K562 (cell line): ENCODE data around the gene MYO3B. TPM values are rescaled to one million over a fixed set of nuclear protein-coding genes. Genes with fewer than 3 reads are reported as not detected.

Experiments
- ATAC-seq: fragments of 200-7000 bp; cut with Tn5 transposase; 3 replicates; pipeline ENCODE4 v1.9.1; 2020; ENCODE audit warnings: moderate library complexity
- BruUV-seq: library from RNA; stranded (reverse); fragments of 400-500 nt; replicated peaks from 2 replicates; lab custom pipeline; 2021; lab: Mats Ljungman, UMichigan
- CTCF ChIA-PET: fragments of 300-600 bp; formaldehyde crosslinking; extraction: SDS; loops from one replicate; lab custom pipeline; 2021; ENCODE audit warnings: low intra/inter-chr PET ratio; lab: Yijun Ruan, JAX
- POLR2A ChIA-PET: fragments of 300-600, 350-650 bp; sonication (Branson Sonifier 250); formaldehyde crosslinking; extraction: SDS; loops from one replicate; lab custom pipeline; 2021; ENCODE audit warnings: antibody characterized with exemption, inconsistent platforms; lab: Yijun Ruan, JAX
- DNase-seq, 4 experiments: peaks; one replicate each; pipeline versions ENCODE4 v3.0.0 to v3.0.0-alpha.2; 2011 to 2018; ENCODE audit warnings: low spot score in 3 of 4, mixed read lengths in 3 of 4; ENCODE audit errors: extremely low read depth in 1 of 4
- FAIRE-seq: peaks from 2 replicates; lab custom pipeline; 2011; peaks lifted over from hg19 to GRCh38; lab: Jason Lieb, UNC
- H2AFZ ChIP-seq: 2 replicates; pipeline ENCODE4 v1.6.0; 2011; ENCODE audit warnings: low read depth, low read length, control low read depth, inconsistent platforms
- H3K27ac ChIP-seq: fragments of 200-600 bp; 3 replicates; pipeline ENCODE4 v1.8.0; 2011; ENCODE audit warnings: low read depth, mild to moderate bottlenecking, control low read depth, inconsistent platforms, low read length, moderate library complexity, mixed read lengths; ENCODE audit errors: extremely low read depth
- H3K27me3 ChIP-seq, 2 experiments: fragments of 300-600 bp in 1 of 2; 2 replicates in 1 of 2; 3 replicates in 1 of 2; pipeline versions ENCODE4 v1.6.0 to v1.8.0; 2011; ENCODE audit warnings: inconsistent platforms in 2 of 2, low read length in 2 of 2, mild to moderate bottlenecking in 1 of 2, mixed read lengths in 1 of 2, moderate library complexity in 1 of 2; ENCODE audit not compliant: control insufficient read depth in 2 of 2, insufficient read depth in 2 of 2
- H3K36me3 ChIP-seq: fragments of 300-600 bp; 3 replicates; pipeline ENCODE4 v1.8.0; 2011; ENCODE audit warnings: mild to moderate bottlenecking, low read length, inconsistent platforms; ENCODE audit not compliant: control insufficient read depth, insufficient read depth
- H3K4me1 ChIP-seq, 2 experiments: fragments of 200-600 bp in 1 of 2; replicated peaks in 1 of 2; 2 replicates in 1 of 2; 3 replicates in 1 of 2; pipeline versions ENCODE4 v1.5.1 to v1.8.0; 2011; ENCODE audit warnings: inconsistent platforms in 2 of 2, low read length in 2 of 2, mild to moderate bottlenecking in 1 of 2, mixed read lengths in 1 of 2, moderate library complexity in 1 of 2; ENCODE audit not compliant: control insufficient read depth in 2 of 2, insufficient read depth in 2 of 2
- H3K4me2 ChIP-seq: 2 replicates; pipeline ENCODE4 v1.6.1; 2011; ENCODE audit warnings: low read length, control low read depth, inconsistent platforms, mixed read lengths; ENCODE audit not compliant: insufficient read depth
- H3K4me3 ChIP-seq: fragments of 200-600 bp; sonication (generic), shearing (Covaris generic); 2 replicates; pipeline ENCODE4 v1.5.1; 2016; ENCODE audit warnings: control low read depth, inconsistent platforms
- H3K79me2 ChIP-seq: fragments of 200-600 bp; 3 replicates; pipeline ENCODE4 v1.8.0; 2011; ENCODE audit warnings: low read length, inconsistent platforms; ENCODE audit not compliant: control insufficient read depth, insufficient read depth
- H3K9ac ChIP-seq, 2 experiments: 2 replicates each; pipeline versions ENCODE4 v1.6.0 to v1.6.1; 2011; ENCODE audit warnings: low read depth in 2 of 2, low read length in 2 of 2, control low read depth in 1 of 2, inconsistent platforms in 1 of 2, mild to moderate bottlenecking in 1 of 2, mixed read lengths in 1 of 2; ENCODE audit not compliant: insufficient read depth in 1 of 2
- H3K9me1 ChIP-seq: one replicate; pipeline ENCODE4 v1.6.0; 2011; ENCODE audit warnings: inconsistent platforms, mild to moderate bottlenecking, low read length, moderate library complexity; ENCODE audit not compliant: control insufficient read depth, insufficient read depth
- H3K9me3 ChIP-seq: replicated peaks from 2 replicates; pipeline ENCODE4 v1.5.1; 2011; ENCODE audit warnings: low read depth, low read length, inconsistent platforms; ENCODE audit not compliant: control insufficient read depth, insufficient read depth
- H4K20me1 ChIP-seq: replicated peaks from 2 replicates; pipeline ENCODE4 v1.6.1; 2011; ENCODE audit warnings: low read length, inconsistent platforms, mixed read lengths; ENCODE audit not compliant: control insufficient read depth, insufficient read depth
- ATF3 ChIP-seq, 2 experiments: fragments of 450-650 bp in 1 of 2; sonication (generic) in 1 of 2; formaldehyde crosslinking in 1 of 2; IDR thresholded peaks in 1 of 2; conservative IDR thresholded peaks in 1 of 2; 2 replicates each; pipeline versions ENCODE4 v1.6.1 to v1.8.1; 2016 to 2023; ENCODE audit warnings: mild to moderate bottlenecking in 2 of 2, moderate library complexity in 2 of 2, inconsistent platforms in 1 of 2, missing genetic modification reagents in 1 of 2
- CBX3 ChIP-seq, 2 experiments: IDR thresholded peaks; 1 replicate in 1 of 2; 2 replicates in 1 of 2; pipeline ENCODE4 v1.6.1; 2012; ENCODE audit warnings: inconsistent platforms in 2 of 2, low read length in 2 of 2, borderline replicate concordance in 1 of 2, control low read depth in 1 of 2
- CEBPB ChIP-seq: fragments of 450-650 bp; IDR thresholded peaks from 2 replicates; pipeline ENCODE4 v1.6.1; 2016; ENCODE audit warnings: missing genetic modification characterization, missing compliant biosample characterization
- CEBPG ChIP-seq, 3 experiments: fragments of 200-800 bp in 1 of 3; sonication (Bioruptor generic) in 1 of 3; sonication (generic) in 1 of 3; formaldehyde crosslinking in 1 of 3; IDR thresholded peaks in 2 of 3; conservative IDR thresholded peaks in 1 of 3; 2 replicates each; pipeline versions ENCODE4 v1.6.1 to v1.8.0; 2016 to 2022; ENCODE audit warnings: missing compliant biosample characterization in 2 of 3, missing genetic modification characterization in 2 of 3, mild to moderate bottlenecking in 1 of 3, missing genetic modification reagents in 1 of 3
- FOXA1 ChIP-seq: fragments of 450-650 bp; IDR thresholded peaks from 2 replicates; pipeline ENCODE4 v1.6.1; 2016; ENCODE audit warnings: mild to moderate bottlenecking, borderline replicate concordance
- HDAC6 ChIP-seq: IDR thresholded peaks from 2 replicates; pipeline ENCODE4 v1.6.1; 2012; ENCODE audit warnings: low read depth, mild to moderate bottlenecking, control low read depth, inconsistent platforms, low read length, moderate library complexity
- HDGF ChIP-seq: fragments of 450-650 bp; IDR thresholded peaks from 2 replicates; pipeline ENCODE4 v1.6.1; 2016
- IRF9 ChIP-seq: fragments of 450-650 bp; IDR thresholded peaks from 2 replicates; pipeline ENCODE4 v1.6.1; 2016; ENCODE audit warnings: missing biosample characterization, missing genetic modification characterization
- JUN ChIP-seq, 2 experiments: sonication (generic) in 1 of 2; formaldehyde crosslinking in 1 of 2; IDR thresholded peaks; 2 replicates each; pipeline versions ENCODE4 v1.6.1 to v1.8.0; 2012 to 2022; ENCODE audit warnings: borderline replicate concordance in 2 of 2, mild to moderate bottlenecking in 2 of 2, improper control_type of control experiment in 1 of 2, low read depth in 1 of 2, low read length in 1 of 2, missing genetic modification reagents in 1 of 2
- KHSRP ChIP-seq: fragments of 450-650 bp; IDR thresholded peaks from 2 replicates; pipeline ENCODE4 v1.6.1; 2017
- MECOM ChIP-seq: fragments of 250-450 bp; sonication (Bioruptor Pico); IDR thresholded peaks from 2 replicates; pipeline ENCODE4 v1.8.0; 2022; ENCODE audit warnings: inconsistent platforms
- NCOA1 ChIP-seq: fragments of 450-650 bp; IDR thresholded peaks from 2 replicates; pipeline ENCODE4 v1.6.1; 2016; ENCODE audit warnings: low read depth
- PCBP1 ChIP-seq: fragments of 200-400 bp; formaldehyde crosslinking; IDR thresholded peaks from 2 replicates; pipeline ENCODE4 v1.6.1; 2018; ENCODE audit warnings: mild to moderate bottlenecking, low read depth, low read length; ENCODE audit not compliant: poor library complexity, severe bottlenecking
- PTTG1 ChIP-seq: fragments of 450-650 bp; IDR thresholded peaks from 2 replicates; pipeline ENCODE4 v1.6.1; 2016; ENCODE audit warnings: low read depth, mild to moderate bottlenecking, missing genetic modification characterization, missing compliant biosample characterization
- RFX5 ChIP-seq: IDR thresholded peaks from 2 replicates; pipeline ENCODE4 v1.6.1; 2011; ENCODE audit warnings: low read depth, mild to moderate bottlenecking, improper control_type of control experiment, low read length
- SRSF7 ChIP-seq: fragments of 200-400 bp; formaldehyde crosslinking; optimal IDR thresholded peaks from 2 replicates; pipeline ENCODE3; 2017; ENCODE audit warnings: mild to moderate bottlenecking, low read depth, low read length
- SUPT5H ChIP-seq: fragments of 450-650 bp; IDR thresholded peaks from 2 replicates; pipeline ENCODE4 v1.6.1; 2016
- TRIM24 ChIP-seq, 2 experiments: fragments of 450-650 bp; IDR thresholded peaks; 2 replicates each; pipeline ENCODE4 v1.6.1; 2016
- ZC3H8 ChIP-seq: fragments of 450-650 bp; IDR thresholded peaks from 2 replicates; pipeline ENCODE4 v1.6.1; 2017
- ZNF431 ChIP-seq: sonication (generic); formaldehyde crosslinking; IDR thresholded peaks from 2 replicates; pipeline ENCODE4 v1.8.0; 2022; ENCODE audit warnings: mild to moderate bottlenecking, missing genetic modification reagents
- ZNF717 ChIP-seq: fragments of 250-450 bp; sonication (Bioruptor Pico); IDR thresholded peaks from 2 replicates; pipeline ENCODE4 v1.5.0; 2021
- ZSCAN32 ChIP-seq: fragments of 450-650 bp; formaldehyde crosslinking; IDR thresholded peaks from 2 replicates; pipeline ENCODE4 v1.4.0; 2020; ENCODE audit warnings: mild to moderate bottlenecking, moderate library complexity
- WGBS: fragments of 100-300 bp; shearing (Covaris generic); methylation state at CpG from one replicate; pipeline ENCODE4 v1.1.6; 2016; ENCODE audit warnings: low coverage, mixed read lengths; ENCODE audit not compliant: insufficient coverage; ENCODE audit errors: missing lambda C conversion rate; 5-methylcytosine and 5-hydroxymethylcytosine counted together
- in situ Hi-C: fragments of 300-500 bp; cut with MboI; formaldehyde crosslinking; loops from 4 replicates; pipeline ENCODE4 v1.15.0; 2018; ENCODE audit warnings: inconsistent platforms, mixed read lengths
- intact Hi-C: fragments of 100-400 bp; cut with micrococcal nuclease; formaldehyde crosslinking; loops from 2 replicates; pipeline ENCODE4 v1.14.2; 2022
- polyA plus RNA-seq, 8 experiments: library from polyadenylated mRNA; depleted of rRNA in 4 of 8; stranded (reverse) in 5 of 8; unstranded in 3 of 8; fragments of >200 nt; fragmentation: Nextera tagmentation in 2 of 8; fragmentation: Illumina TruSeq in 1 of 8; extraction: Ambion mirVana in 2 of 8; extraction: Trizol in 1 of 8; gene quantifications; 2 replicates each; pipeline versions ENCODE4 v1.2.1 to v1.2.3, GENCODE V29; 2011 to 2014; ENCODE audit warnings: inconsistent platforms in 1 of 8, missing spikeins in 1 of 8
- total RNA-seq, 7 experiments: library from RNA; depleted of rRNA in 6 of 7; stranded (reverse); fragments of >200 nt in 6 of 7; fragmentation: Illumina TruSeq in 2 of 7; extraction: Trizol in 2 of 7; gene quantifications; 2 replicates each; pipeline versions ENCODE4 v1.2.1 to v1.2.3, GENCODE V29; 2011 to 2021; ENCODE audit warnings: low replicate concordance in 1 of 7

MYO3B gene
- total and polyA plus RNA-seq, 9 of the 15 experiments (the other 6 are each of a cell fraction or from before 2014, with no cell fraction given), result 2.7 to 6.5 (median 3.6) TPM

GRCh38 chr2:170262806-170263205 lies 84.9 kb downstream of the MYO3B start:
- Histone ChIP-seq H3K27ac (peak overlapping the region; percentile 86; the same call in 1 of the 3 replicates), H3K4me2 (no peak overlapping the region), H3K4me3 (no peak overlapping the region), H4K20me1 (no peaks in the 10 kb centered on the region), H3K9me1 (no peaks in the 10 kb centered on the region), H3K27me3 (no peaks in the 10 kb centered on the region), H3K79me2 (no peaks in the 10 kb centered on the region), H3K4me1 (peaks cover 26 to 48% of the 10 kb centered on the region in 2 experiments), H3K36me3 (no peaks in the 10 kb centered on the region), H2AFZ (no peak overlapping the region), H3K9ac (no peak overlapping the region), H3K9me3 (no peaks in the 10 kb centered on the region; the same call in 1 of the 2 replicates)
- no peak for FAIRE-seq
- ChIA-PET POLR2A (interaction anchor here (1.5 kb wide), 1 partner anchor 9 kb away, joined by 5 read pairs; no protein-coding TSS in a partner anchor), CTCF (no interaction called here)
- in situ Hi-C loops (no loop called here), intact Hi-C loops (loop anchor here (1.0 kb wide), 2 partner anchors 27 to 100 kb away; no protein-coding TSS in a partner anchor)
- no TSS peak for BruUV-seq
- ATAC-seq, result no peak
- DNase-seq, result no peak
- WGBS, result 63% methylated on average over 4 of the region's 4 CpGs
- TF ChIP-seq HDAC6 (no peak), CEBPB (tag) (peak; percentile 41), JUN (IDR thresholded peaks at IDR 0.05; ENCODE audit: borderline replicate concordance, low read depth, low read length) (no peak), JUN (CRISPR knock-in tag; IDR thresholded peaks at IDR 0.05; ENCODE audit: borderline replicate concordance) (0 out of 2 replicates have a peak, but pooled peaks have one; percentile 1), ZNF431 (CRISPR knock-in tag) (no peak), KHSRP (no peak), ATF3 (IDR thresholded peaks at IDR 0.05) (peak; percentile 76), ATF3 (CRISPR knock-in tag; conservative IDR thresholded peaks at IDR 0.05) (no peak), PTTG1 (tag) (0 out of 2 replicates have a peak, but pooled peaks have one; percentile 20), TRIM24 (IDR thresholded peaks at IDR 0.05) (peak in 1 of 2 experiments; percentile 27; a peak in 1 of 4 replicates), ZC3H8 (no peak), RFX5 (no peak), MECOM (CRISPR knock-in tag) (peak; percentile 48; the same call in 1 of the 2 replicates), NCOA1 (no peak), IRF9 (tag) (peak; percentile 33; the same call in 1 of the 2 replicates), SRSF7 (no peak), SUPT5H (no peak), ZNF717 (CRISPR knock-in tag) (0 out of 2 replicates have a peak, but pooled peaks have one; percentile 20), FOXA1 (no peak), CBX3 (IDR thresholded peaks at IDR 0.05; ENCODE audit: borderline replicate concordance in 1 of 2, low read length in 2 of 2) (peak in 1 of 2 experiments; percentile 69; a peak in 1 of 3 replicates), HDGF (no peak), PCBP1 (no peak), CEBPG (CRISPR knock-in tag; IDR thresholded peaks at IDR 0.05) (no peak), CEBPG (tag; conservative IDR thresholded peaks at IDR 0.05 in 1 of 2, IDR thresholded peaks at IDR 0.05 in 1 of 2) (peak; percentile 52 to 66; a peak in 3 of 4 replicates), ZSCAN32 (CRISPR knock-in tag) (peak; percentile 16; the same call in 1 of the 2 replicates)
